DMS114 treated with DMSO at 0.1 percent for 48 hours (cell line): Measurements from ENCODE around the gene DENND4C.
A peak's percentile ranks its signal among the peaks of the same experiment; 100 is the strongest.
"Not testable (repeated sequence)": the region's sequence is repeated elsewhere in the genome, so short reads cannot be mapped to it uniquely, and the experiment has no call there.

Experiments
- DNase-seq: peaks from one replicate; lab custom pipeline; 2025; ENCODE audit not compliant: unreplicated experiment; lab: John Stamatoyannopoulos, UW

The DENND4C gene

DNA sequence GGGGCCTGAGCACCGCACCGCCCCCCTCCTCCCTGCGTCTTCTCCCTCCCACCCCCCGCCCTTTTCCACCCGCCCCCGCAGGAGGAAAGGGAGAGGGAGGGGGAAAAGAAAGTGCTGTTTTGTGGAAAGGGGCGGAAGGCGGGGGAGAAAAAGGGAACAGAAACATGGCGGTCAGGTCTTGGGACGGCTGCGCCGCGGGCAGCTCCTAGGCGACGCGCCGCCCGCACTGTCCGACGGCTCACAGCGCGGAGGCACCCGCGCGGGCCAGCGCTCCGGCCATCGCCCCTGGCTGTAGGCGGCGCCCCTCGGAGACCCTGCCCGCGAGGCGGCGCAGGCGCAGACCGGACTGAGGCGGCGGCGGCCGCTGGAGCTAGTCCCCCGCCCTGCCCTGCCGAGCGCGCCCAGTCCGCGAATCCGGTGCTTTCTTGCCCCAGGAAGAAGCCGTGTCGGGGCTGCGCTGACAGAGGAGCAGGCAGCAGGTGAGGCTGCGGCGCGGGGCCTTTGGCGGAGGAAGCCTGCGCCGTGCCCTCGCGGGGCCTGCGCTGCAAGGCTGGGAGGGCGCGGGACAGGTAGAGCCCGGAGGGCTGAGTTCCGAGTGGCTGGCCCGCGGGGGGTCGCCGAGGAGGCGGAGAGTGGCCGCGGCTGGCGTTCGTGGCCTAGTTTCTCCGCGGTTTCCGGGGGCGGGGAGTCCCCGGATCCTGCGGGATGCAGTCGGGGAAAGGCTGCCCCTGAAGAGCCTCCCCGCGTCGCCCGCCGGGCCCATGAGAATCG lies at the start of gene DENND4C:
TSS of gene DENND4C (plus strand) at position 339 of the 771 bp plus-strand sequence. CDS start 45,482 bp downstream, outside the sequence.
- peak; percentile 59 for DNase-seq

DNA sequence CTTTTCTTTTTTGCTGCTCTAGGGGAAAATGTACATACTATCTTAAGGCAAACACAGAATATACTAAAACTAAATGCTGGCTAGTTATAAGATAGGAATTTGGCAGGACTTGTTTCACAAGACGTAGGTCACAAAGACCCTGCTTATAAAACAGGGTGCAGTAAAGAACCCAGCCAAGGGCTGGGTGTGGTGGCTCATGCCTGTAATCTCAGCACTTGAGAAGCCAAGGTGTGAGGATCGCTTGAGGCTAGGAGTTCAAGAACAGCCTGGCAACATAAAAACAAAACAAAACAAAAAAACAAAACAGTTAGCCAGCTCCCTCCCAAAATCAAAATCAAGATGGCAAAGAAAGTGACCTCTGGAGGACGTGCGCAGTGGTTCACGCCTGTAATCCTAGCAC lies 49.5 kb upstream of the DENND4C start:
- no peak for DNase-seq

DNA sequence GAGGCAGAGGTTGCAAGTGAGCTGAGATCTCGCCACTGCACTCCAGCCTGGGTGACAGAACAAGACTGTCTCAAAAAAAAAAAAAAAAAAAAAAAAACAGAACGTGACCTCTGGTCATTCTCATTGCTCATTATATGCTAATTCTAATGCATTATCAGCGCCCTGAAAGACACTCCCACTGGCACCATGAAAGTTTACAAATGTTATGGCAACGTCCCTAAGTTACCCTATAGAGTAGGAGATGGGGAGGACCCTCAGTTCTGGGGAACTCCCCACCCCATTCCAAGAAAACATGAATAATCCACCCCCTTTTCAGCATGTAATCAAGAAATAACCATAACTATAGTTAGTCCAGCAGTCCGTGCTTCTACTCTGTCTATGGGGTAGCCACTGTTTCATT lies 48.9 kb upstream of the DENND4C start:
- DNase-seq = no peak

DNA sequence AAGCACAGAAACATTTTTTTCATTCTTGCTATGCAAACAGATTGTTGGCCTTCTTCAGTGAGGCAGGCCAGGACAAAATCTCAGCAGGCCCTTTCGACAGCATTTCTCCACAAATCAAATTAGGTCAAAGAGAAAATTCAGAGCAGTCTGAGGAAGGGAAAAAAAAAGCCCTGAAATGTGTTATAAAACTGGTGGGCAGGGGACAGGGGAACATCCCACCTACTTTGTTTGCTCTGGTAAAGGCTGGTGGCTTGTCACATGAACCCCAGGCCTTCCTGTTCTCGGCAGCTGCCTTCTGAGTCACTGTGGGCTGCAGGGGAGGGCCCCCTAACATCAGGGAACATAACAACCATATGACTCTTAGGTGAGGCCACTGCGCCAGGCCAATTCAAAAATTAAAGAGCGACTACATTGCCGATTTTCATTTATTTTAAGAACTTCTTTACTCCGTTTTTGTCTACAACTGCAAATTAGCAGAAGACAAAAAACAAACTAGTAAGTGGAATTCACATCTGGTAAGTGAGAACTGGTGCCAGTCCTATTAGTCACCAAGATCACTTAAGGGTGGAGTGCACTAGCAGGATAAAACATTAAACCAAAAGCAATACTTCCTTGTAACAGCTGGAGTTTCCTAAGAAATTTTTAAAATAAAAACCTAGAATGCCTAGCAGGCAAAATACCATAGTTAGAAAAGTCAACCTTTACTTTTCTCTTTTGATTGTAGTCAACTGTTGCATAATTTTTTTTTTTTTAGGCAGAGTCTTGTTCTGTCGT lies 46.2 kb upstream of the DENND4C start:
- no peak for DNase-seq

DNA sequence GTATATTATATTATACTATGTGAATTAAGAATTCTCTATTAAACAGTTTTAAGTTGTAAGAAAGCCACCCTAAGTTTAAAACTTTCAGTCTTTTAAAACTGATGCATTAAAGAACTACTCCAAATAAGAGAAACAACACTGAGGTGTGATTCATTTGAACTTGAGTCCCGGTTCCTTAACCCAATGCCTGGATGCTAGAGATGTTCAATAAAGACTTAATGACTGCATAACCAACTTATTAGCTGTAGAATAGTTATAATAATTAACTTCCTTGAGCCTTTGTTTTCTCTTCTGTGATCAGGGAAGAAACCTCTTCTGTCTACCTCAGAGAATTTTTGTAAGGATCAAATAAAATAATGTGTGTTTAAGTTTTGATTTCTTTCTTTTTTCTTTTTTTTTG lies 45.3 kb upstream of the DENND4C start:
- no peak for DNase-seq

DNA sequence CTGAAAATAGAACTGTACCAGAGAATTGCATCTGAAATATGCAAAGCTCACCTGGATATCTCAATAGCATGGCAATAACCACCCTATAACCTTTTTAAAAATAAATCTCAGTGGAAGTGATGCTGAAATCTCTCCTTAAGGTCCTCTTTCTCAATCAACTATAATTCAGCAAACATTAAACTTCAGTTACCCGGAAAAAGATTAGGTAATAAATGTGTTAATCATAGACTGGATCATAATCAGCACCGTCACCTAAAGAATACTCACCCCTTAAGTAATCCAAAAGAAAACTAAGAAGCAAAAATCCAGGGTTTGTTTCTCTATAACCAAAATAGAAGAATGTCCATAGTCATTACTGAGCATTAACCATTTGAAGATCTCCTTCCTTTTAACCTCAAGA lies 44.3 kb upstream of the DENND4C start:
- no peak for DNase-seq

DNA sequence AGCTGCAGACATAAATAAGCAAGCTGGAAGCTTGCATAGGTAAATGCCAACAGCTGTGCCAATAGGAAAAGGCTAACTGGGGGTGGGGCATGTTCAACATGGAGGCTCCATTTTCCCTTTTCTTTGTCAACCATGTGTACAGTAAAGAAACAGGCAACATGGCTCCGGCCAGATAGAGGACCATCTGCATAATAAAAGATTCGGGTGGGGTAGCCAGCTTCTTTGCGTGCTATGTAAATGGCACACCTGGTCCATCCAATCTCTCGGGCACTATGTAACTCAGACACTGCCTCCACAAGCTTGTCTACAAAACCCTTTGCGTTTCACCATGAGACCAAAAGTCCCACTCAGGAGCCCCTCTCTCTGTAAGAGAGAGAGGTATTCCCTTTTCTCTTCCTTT lies 41.7 kb upstream of the DENND4C start:
- no peak for DNase-seq

DNA sequence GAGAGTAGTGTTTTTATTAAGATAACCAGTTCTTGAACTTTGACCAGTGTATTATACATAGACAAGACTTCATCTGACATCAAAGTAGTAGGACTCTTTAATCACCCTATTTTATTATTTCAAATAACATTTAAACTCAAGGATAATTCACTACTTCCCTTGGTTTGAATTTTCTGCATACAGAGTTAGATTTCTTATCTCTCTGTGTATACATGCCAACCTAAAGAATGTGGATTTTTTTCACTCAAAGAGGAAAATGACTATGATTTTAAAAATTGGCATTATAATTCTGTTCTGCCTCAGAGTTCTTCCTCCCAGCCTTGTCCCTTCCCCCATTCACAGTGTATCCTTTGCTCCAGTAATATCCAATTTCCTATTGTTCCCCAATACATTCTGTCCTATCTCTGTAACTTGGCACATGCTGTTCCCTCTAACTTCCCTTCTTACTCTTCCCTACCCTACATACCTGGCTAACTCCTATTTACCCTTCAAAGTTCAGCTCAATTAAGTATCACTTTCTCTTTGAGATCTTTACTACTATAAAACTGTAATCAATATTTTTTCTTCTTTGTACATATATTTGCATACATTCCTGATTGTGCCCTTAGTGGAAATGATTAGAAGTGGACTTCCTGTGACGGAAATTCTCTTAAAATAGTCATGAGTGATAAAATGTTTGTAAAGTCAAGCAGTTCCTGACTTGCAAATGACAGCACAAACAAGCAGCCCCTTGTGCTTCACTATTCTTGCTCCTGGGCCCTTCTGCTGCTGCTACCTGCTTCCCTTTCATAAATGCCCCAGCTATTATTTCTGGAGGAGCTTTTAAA lies 38.1 kb upstream of the DENND4C start:
- no peak for DNase-seq

DNA sequence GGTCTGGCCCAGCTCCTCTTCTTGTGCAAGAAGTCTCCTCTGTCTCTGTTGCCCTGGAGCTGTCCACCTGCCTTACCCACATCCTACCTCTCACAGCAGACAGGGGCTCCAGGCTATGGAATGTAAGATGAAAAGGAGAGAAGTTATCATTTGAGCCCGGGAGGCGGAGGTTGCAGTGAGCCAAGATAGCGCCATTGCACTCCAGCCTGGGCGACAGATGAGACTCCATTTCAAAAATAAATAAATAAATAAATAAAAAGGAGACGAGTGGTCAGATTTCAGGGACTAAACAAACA lies 37.5 kb upstream of the DENND4C start:
- DNase-seq = no peak

DNA sequence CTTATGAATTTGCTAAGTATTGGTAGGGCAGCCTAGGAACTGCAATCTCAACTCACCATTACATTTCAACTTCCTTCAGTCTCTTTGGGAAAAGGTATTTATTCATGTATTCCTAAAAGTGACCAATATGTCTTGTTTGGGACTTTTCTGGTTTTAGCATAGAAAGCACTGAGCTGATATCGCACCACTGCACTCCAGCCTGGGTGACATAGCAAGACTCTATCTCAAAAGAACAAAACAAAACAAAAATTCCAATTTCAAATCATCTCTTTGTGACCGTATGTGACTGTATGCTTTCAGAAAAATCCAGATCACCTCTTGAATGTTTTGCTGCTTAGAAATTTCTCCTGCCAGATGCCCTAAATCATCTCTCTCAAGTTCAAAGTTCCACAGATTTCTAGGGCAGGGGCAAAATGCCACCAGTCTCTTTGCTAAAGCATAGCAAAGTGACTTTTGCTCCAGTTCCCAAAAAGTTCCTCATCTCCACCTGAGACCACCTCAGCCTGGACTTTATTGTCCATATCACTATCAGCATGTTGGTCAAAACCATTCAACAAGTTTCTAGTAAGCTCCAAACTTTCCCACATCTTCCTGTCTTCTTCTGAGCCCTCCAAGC lies 37.0 kb upstream of the DENND4C start:
- not testable (repeated sequence) for DNase-seq

DNA sequence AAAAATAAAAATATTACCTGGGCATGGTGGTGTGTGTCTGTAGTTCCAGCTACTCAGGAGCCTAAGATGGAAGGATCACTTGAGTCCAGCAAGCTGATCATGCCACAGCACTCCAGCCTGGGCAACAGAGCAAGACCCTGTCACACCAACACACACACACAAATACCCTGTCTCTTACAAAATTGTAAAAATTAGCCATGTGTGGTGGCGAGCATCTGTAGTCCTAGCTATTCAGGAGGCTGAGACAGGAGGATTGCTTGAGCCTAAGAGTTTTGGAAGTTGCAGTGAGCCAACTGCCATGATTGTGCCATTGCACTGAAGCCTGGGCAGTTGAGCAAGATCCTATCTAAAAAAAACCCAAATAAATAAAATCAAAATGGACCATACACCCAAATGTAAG lies 32.1 kb upstream of the DENND4C start:
- DNase-seq = no peak

DNA sequence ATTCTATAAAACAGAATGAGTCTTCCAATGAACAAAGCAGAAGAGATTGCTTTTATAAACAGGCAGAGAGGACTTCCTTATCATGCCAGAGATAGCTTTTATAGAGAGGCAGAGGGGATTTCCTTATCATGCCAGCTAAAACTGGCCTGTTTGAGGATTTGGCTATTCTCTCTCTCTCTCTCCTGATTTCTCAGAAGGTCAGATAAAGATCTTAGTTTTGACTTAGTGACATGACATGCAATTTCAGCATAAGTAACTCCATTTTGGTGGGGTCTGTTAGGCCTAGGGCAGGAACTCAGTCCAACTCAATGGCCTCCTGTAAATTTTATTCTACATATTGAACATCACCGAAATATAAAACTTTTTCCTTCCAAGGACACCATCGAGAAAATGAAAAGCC lies 31.5 kb upstream of the DENND4C start:
- DNase-seq = no peak

DNA sequence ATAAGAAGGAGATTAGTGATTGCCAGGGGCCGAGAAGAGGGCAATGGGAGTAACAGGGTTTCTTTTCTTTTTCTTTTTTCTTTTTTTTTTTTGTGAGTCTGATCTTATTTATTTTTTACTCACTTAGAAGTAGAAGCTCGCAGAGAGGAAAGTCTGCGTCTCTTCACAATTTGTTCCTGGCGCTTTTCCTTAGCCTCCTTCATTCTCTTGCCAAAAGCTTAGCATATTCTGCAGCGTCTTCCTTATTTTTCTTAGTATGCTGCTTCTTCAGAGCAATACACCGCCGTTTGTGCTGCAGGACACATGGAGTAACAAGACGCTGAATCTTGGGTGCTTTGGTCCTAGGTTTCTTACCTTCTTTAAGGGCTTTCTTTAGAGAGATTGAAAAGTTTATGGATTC lies 30.3 kb upstream of the DENND4C start:
- DNase-seq = no peak

DNA sequence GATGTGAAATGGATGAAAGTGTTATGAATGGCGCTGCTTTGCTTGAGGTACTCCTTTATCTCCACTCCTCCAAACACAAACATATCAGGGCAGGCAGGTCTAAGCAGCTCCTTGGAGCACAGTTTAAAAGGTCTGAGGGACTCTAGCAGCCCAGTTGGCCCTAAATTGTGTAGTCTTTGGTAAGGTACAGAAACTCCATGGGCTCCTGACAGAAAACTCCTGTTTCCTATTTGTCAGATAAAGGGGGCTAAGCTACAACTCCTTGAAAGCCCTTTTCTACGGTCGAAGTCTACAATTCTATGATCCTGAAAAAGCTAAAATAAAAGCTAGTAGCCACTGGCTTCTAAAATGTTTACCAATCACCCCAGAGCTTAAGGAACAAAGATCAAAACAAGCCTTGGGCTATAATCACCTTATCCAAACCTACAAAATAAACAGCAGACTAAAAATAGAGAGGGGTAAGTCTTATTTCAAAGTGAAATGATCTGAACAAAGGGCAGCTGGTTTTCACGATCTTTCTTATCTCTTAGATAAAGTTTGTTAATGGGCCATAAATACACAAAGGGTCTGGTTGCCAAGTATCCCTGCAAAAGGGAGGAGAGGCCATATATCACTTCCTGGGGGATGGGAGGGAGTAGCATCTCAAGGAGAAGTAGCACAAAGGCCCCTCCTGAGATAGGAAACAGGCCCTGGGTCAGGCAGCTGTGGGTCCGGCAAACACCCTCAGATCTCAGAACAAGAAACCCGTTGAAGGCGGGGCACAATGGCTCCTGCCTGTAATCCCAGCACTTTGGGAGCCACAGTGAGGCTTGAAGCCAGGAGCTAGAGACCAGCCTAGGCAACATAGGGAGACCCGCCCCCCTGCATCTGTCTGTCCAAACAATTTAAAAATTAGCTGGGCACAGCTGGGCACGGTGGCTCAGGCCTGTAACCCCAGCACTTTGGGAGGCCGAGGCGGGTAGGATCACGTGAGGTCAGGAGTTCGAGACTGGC lies 28.3 kb upstream of the DENND4C start:
- no peak for DNase-seq

DNA sequence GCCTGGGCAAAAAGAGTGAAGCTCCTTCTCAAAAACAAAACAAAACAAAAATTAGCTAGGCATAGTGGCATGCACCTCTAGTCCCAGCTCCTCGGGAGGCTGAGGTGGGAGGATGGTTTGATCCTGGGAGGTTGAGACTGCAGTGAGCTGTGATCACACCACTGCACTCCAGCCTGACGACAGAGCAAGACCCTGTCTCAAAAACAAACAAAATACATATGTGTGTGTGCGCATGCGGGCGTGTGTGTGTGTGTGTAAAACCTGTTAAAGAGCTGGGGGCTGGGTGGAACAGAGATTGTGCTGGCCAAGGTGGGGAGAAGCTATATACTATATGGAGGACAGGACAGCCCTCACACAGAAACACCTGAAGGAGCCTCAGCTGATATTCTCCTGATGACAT lies 27.4 kb upstream of the DENND4C start:
- no peak for DNase-seq

DNA sequence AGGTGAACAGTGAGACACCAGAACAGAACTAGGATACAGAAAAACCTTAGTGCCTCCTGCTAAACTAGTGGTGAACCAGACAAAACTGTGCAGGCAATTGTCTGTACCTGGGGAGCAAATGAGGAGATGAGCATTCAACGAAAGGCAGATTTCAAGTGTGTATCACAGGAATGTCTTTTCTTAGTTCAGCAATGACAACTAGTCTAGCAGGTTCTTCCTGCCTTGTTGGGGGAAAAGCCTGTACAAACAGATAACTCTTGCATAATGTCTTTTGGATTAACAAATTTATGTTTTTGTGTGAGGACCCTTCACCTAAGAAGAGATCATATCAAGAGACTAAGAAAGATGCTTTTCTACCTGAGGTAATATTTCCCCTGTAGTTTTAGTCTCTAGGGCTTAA lies 21.8 kb upstream of the DENND4C start:
- no peak for DNase-seq

DNA sequence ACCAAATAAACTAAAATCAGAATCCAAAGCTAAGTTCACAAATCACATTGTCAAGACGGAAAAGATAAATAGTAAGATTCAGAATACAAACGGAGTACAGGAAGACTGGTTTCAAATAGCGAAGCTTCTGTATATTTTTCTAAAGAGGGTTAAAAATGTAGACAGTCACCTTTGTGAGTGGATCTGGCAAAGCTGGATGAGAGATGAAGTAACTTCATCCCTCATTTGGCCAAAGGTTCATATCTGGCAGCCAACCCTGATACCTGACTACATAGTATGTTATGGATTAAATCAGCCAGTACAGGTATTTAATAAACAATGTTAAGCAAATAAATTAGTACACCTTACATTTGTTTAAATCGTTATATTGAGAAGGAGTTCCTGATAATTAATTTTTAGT lies 21.3 kb upstream of the DENND4C start:
- no peak for DNase-seq

DNA sequence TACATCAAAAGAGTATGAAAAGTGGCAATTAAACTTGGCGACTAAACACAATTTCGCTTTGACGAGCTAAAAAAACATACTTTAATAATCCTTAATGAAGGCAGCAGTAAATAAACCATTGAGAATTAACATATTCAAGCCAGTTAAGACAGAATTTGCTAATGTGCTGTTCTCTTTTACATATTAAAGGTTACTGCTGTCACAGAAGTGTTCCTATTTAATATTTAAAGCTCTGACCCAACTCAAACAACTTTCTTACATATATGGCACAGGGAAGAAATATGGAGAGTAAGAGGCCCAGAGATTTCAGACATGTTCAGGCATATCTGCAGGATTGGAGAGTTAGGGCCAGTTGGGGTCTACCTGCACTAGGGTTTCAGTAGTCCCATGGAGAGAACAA lies 16.7 kb upstream of the DENND4C start:
- DNase-seq = no peak

DNA sequence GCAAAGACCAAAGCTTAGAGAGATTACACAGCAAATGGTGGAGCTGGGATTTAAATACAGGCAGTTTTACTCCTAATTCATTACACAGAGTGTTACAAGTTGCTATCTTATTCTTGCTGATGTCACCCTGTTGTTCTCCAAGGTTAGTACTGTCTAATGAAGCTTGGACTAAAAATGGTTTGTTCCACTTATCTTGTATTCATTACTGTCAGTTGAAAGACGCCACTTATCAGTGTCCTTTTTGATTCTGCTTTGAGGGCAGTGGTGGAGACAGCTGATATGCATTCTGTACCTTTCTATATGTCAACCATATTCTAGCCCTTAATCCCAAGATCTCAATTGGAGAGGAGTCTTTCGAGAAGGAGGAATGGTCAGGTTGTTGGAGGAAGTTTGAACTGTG lies 14.0 kb upstream of the DENND4C start:
- DNase-seq = no peak

DNA sequence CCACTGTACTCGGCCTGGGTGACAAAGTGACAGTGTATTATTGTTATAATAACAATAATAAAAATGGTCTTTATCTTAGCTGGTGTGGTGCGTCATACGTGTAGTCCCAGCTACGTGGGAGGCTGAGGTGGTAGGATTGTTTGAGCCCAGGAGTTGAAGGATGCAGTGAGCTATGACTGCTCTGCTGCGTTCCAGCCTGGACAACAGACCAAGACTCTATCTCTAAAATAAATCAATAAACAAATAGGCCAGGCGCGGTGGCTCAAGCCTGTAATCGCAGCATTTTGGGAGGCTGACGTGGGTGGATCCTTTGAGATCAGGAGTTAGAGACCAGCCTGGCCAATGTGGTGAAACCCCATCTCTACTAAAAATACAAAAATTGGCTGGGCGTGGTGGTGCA lies 9.2 kb upstream of the DENND4C start:
- DNase-seq = no peak
